HepG2 (cell line): ENCODE results near the gene SUN5. TPM values are rescaled to one million over a fixed set of nuclear protein-coding genes. Genes with fewer than 3 reads are reported as not detected.

Experiments used
- ADNP ChIP-seq: sonication (generic); formaldehyde crosslinking; IDR thresholded peaks from 2 replicates; pipeline ENCODE4 v1.4.0; 2020; ENCODE audit warnings: missing genetic modification reagents
- IKZF4 ChIP-seq: sonication (generic); formaldehyde crosslinking; IDR thresholded peaks from 2 replicates; pipeline ENCODE4 v1.5.1; 2020; ENCODE audit warnings: borderline replicate concordance, mild to moderate bottlenecking, low read depth, missing genetic modification reagents; ENCODE audit errors: not compliant biosample characterization
- KLF15 ChIP-seq: sonication (generic); formaldehyde crosslinking; IDR thresholded peaks from 2 replicates; pipeline ENCODE4 v1.8.1; 2023; ENCODE audit warnings: borderline replicate concordance, mild to moderate bottlenecking, inconsistent platforms, missing genetic modification reagents, mixed read lengths
- LBX2 ChIP-seq: sonication (generic); formaldehyde crosslinking; IDR thresholded peaks from 2 replicates; pipeline ENCODE4 v1.5.0; 2020; ENCODE audit warnings: missing genetic modification reagents, mild to moderate bottlenecking, borderline replicate concordance
- MED8 ChIP-seq: sonication (generic); formaldehyde crosslinking; IDR thresholded peaks from 2 replicates; pipeline ENCODE4 v1.8.1; 2023; ENCODE audit warnings: mild to moderate bottlenecking, missing genetic modification reagents; ENCODE audit not compliant: insufficient replicate concordance
- NFATC3 ChIP-seq: sonication (generic); formaldehyde crosslinking; IDR thresholded peaks from 2 replicates; pipeline ENCODE4 v1.5.1; 2020; ENCODE audit warnings: mild to moderate bottlenecking, missing genetic modification reagents
- PAXIP1 ChIP-seq: sonication (generic); formaldehyde crosslinking; conservative IDR thresholded peaks from 2 replicates; pipeline ENCODE4 v1.4.0; 2020; ENCODE audit warnings: mild to moderate bottlenecking, missing genetic modification reagents, moderate library complexity
- RFXANK ChIP-seq: IDR thresholded peaks from 2 replicates; pipeline ENCODE4 v1.6.1; 2016
- SPEN ChIP-seq: sonication (generic); formaldehyde crosslinking; IDR thresholded peaks from 2 replicates; pipeline ENCODE4 v1.5.1; 2020; ENCODE audit warnings: low read depth, mild to moderate bottlenecking, missing genetic modification reagents
- TEAD3 ChIP-seq: optimal IDR thresholded peaks from 2 replicates; pipeline ENCODE3; 2016; ENCODE audit warnings: borderline replicate concordance
- YY1 ChIP-seq: IDR thresholded peaks from 2 replicates; pipeline ENCODE4 v1.6.1; 2011; ENCODE audit warnings: low read length, low read depth, moderate library complexity, mild to moderate bottlenecking; ENCODE audit not compliant: insufficient read depth, insufficient replicate concordance
- ZNF331 ChIP-seq: sonication (generic); formaldehyde crosslinking; IDR thresholded peaks from 2 replicates; pipeline ENCODE4 v1.4.0; 2020; ENCODE audit warnings: missing genetic modification reagents
- ZNF431 ChIP-seq: sonication (generic); formaldehyde crosslinking; IDR thresholded peaks from 2 replicates; pipeline ENCODE4 v1.9.0; 2022; ENCODE audit warnings: missing genetic modification reagents, low read depth, mild to moderate bottlenecking, borderline replicate concordance
- ZNF446 ChIP-seq: sonication (generic); formaldehyde crosslinking; IDR thresholded peaks from 2 replicates; pipeline ENCODE4 v1.5.0; 2020; ENCODE audit warnings: mild to moderate bottlenecking, missing genetic modification reagents
- ZNF510 ChIP-seq: sonication (generic); formaldehyde crosslinking; IDR thresholded peaks from 2 replicates; pipeline ENCODE4 v1.4.0; 2020; ENCODE audit warnings: low read depth, mild to moderate bottlenecking, missing genetic modification reagents
- ZNF589 ChIP-seq: sonication (generic); formaldehyde crosslinking; conservative IDR thresholded peaks from 2 replicates; pipeline ENCODE4 v1.8.0; 2022; ENCODE audit warnings: mild to moderate bottlenecking, moderate library complexity, missing genetic modification reagents
- ZNF644 ChIP-seq: IDR thresholded peaks from 2 replicates; pipeline ENCODE4 v1.6.1; 2016; ENCODE audit warnings: low read depth
- ZNF687 ChIP-seq: sonication (generic); formaldehyde crosslinking; IDR thresholded peaks from 2 replicates; pipeline ENCODE4 v1.5.1; 2020; ENCODE audit warnings: mild to moderate bottlenecking, missing genetic modification reagents, moderate library complexity
- ZNF747 ChIP-seq: sonication (generic); formaldehyde crosslinking; IDR thresholded peaks from 2 replicates; pipeline ENCODE4 v1.8.1; 2023; ENCODE audit warnings: missing genetic modification reagents, mild to moderate bottlenecking, borderline replicate concordance
- polyA plus RNA-seq, 8 experiments: library from polyadenylated mRNA; depleted of rRNA in 3 of 8; stranded (reverse) in 7 of 8; unstranded in 1 of 8; fragments of >200 nt; fragmentation: Illumina TruSeq in 4 of 8; extraction: Trizol in 4 of 8; gene quantifications; 2 replicates each; pipeline versions ENCODE4 v1.2.1 to v1.2.3, GENCODE V29; 2011 to 2016; ENCODE audit warnings: low read depth in 4 of 8, missing spikeins in 1 of 8, mixed read lengths in 1 of 8; ENCODE audit not compliant: insufficient read depth in 1 of 8
- total RNA-seq, 5 experiments: library from RNA; depleted of rRNA; stranded (reverse); fragments of >200 nt; fragmentation: Illumina TruSeq; extraction: Trizol; gene quantifications; 2 replicates each; pipeline ENCODE4 v1.2.3, GENCODE V29; 2016; ENCODE audit warnings: low read depth in 1 of 5

The SUN5 gene
- total and polyA plus RNA-seq, 2 of the 13 experiments (the other 11 are each of a cell fraction or from before 2014, with no cell fraction given): not detected

- no peak; the same call in 1 of the 2 replicates for TF ChIP-seq ZNF510 (CRISPR knock-in tag)
- TF ChIP-seq KLF15 (CRISPR knock-in tag): no peak
- no peak for TF ChIP-seq IKZF4 (CRISPR knock-in tag)
- no peak for TF ChIP-seq PAXIP1 (CRISPR knock-in tag)
- TF ChIP-seq ZNF747 (CRISPR knock-in tag): 0 out of 2 replicates have a peak, but pooled peaks have one; percentile 36
- TF ChIP-seq ZNF446 (CRISPR knock-in tag): peak; percentile 91; the same call in 1 of the 2 replicates
- 0 out of 2 replicates have a peak, but pooled peaks have one; percentile 1 for TF ChIP-seq ZNF687 (CRISPR knock-in tag)
- TF ChIP-seq NFATC3 (CRISPR knock-in tag): no peak
- no peak for TF ChIP-seq ZNF644 (CRISPR knock-in tag)
- TF ChIP-seq ZNF331 (CRISPR knock-in tag): no peak
- peak; percentile 39 for TF ChIP-seq TEAD3 (CRISPR knock-in tag)
- TF ChIP-seq RFXANK (CRISPR knock-in tag): no peak
- no peak for TF ChIP-seq ADNP (CRISPR knock-in tag)
- TF ChIP-seq MED8 (CRISPR knock-in tag): no peak
- no peak for TF ChIP-seq YY1
- TF ChIP-seq ZNF431: no peak
- no peak for TF ChIP-seq LBX2 (CRISPR knock-in tag)
- 0 out of 2 replicates have a peak, but pooled peaks have one; percentile 7 for TF ChIP-seq SPEN (CRISPR knock-in tag)
- 0 out of 2 replicates have a peak, but pooled peaks have one; percentile 66 for TF ChIP-seq ZNF589
Measured at GRCh38 chr20:33026779-33027759, 22.8 kb upstream of the SUN5 start (continued).
